ENCODE data around the gene CPPED1.
A peak's percentile ranks its signal among the peaks of the same experiment; 100 is the strongest.
"Not testable (repeated sequence)": the region's sequence is repeated elsewhere in the genome, so short reads cannot be mapped to it uniquely, and the experiment has no call there.

CPPED1 gene

GRCh38 chr16:12819126-12820117 lies 15.7 kb upstream of the CPPED1 start:
- H3K9ac ChIP-seq (ENCODE audit: low read depth, low read length) = no peak overlapping the region
- H3K27me3 ChIP-seq (ENCODE audit: control insufficient read depth, insufficient read depth, low read length) = no peaks in the 10 kb centered on the region
- H3K4me1 ChIP-seq (ENCODE audit: control insufficient read depth, insufficient read depth, low read length) = peaks cover 10% of the 10 kb centered on the region
- H3K36me3 ChIP-seq (ENCODE audit: insufficient read depth, low read length) = no peaks in the 10 kb centered on the region
- no peak overlapping the region for H3K4me2 ChIP-seq (ENCODE audit: low read length)
- H3K4me3 ChIP-seq (ENCODE audit: low read length) = no peak overlapping the region
- no peaks in the 10 kb centered on the region for H3K9me3 ChIP-seq (replicated peaks; ENCODE audit: low read length)

GRCh38 chr16:12818326-12818725 lies 14.6 kb upstream of the CPPED1 start:
- no peak overlapping the region for H3K4me3 ChIP-seq (ENCODE audit: low read length)

GRCh38 chr16:12816791-12817214 lies 13.1 kb upstream of the CPPED1 start:
- not testable (repeated sequence) for H3K36me3 ChIP-seq (ENCODE audit: insufficient read depth, low read length); H3K27me3 ChIP-seq (ENCODE audit: control insufficient read depth, insufficient read depth, low read length); H3K4me3 ChIP-seq (ENCODE audit: low read length); H3K4me2 ChIP-seq (ENCODE audit: low read length); H3K9ac ChIP-seq (ENCODE audit: low read depth, low read length); H3K9me3 ChIP-seq (replicated peaks; ENCODE audit: low read length); H3K4me1 ChIP-seq (ENCODE audit: control insufficient read depth, insufficient read depth, low read length)

More at GRCh38 chr16:12818326-12818725, 14.6 kb upstream of the CPPED1 start:
- no peak overlapping the region for H3K4me2 ChIP-seq (ENCODE audit: low read length)
- no peak overlapping the region for H3K9ac ChIP-seq (ENCODE audit: low read depth, low read length)
- H3K36me3 ChIP-seq (ENCODE audit: insufficient read depth, low read length) = no peaks in the 10 kb centered on the region
- H3K4me1 ChIP-seq (ENCODE audit: control insufficient read depth, insufficient read depth, low read length) = peaks cover 10% of the 10 kb centered on the region
- no peaks in the 10 kb centered on the region for H3K27me3 ChIP-seq (ENCODE audit: control insufficient read depth, insufficient read depth, low read length)
- H3K9me3 ChIP-seq (replicated peaks; ENCODE audit: low read length) = no peaks in the 10 kb centered on the region

- Histone ChIP-seq H3K9ac (ENCODE audit: low read depth, low read length) (no peak overlapping the region), H3K27me3 (ENCODE audit: control insufficient read depth, insufficient read depth, low read length) (no peaks in the 10 kb centered on the region), H3K36me3 (ENCODE audit: insufficient read depth, low read length) (no peaks in the 10 kb centered on the region), H3K4me3 (ENCODE audit: low read length) (no peak overlapping the region), H3K4me2 (ENCODE audit: low read length) (no peak overlapping the region), H3K4me1 (ENCODE audit: control insufficient read depth, insufficient read depth, low read length) (peaks cover 10% of the 10 kb centered on the region), H3K9me3 (replicated peaks; ENCODE audit: low read length) (no peaks in the 10 kb centered on the region)
These were observed 11.7 kb upstream of the CPPED1 start for GRCh38 chr16:12815361-12815760.

GRCh38 chr16:12813734-12814133 lies 10.0 kb upstream of the CPPED1 start:
- not testable (repeated sequence) for H3K4me1 ChIP-seq (ENCODE audit: control insufficient read depth, insufficient read depth, low read length); H3K9ac ChIP-seq (ENCODE audit: low read depth, low read length); H3K9me3 ChIP-seq (replicated peaks; ENCODE audit: low read length); H3K4me3 ChIP-seq (ENCODE audit: low read length); H3K27me3 ChIP-seq (ENCODE audit: control insufficient read depth, insufficient read depth, low read length); H3K36me3 ChIP-seq (ENCODE audit: insufficient read depth, low read length); H3K4me2 ChIP-seq (ENCODE audit: low read length)

- H3K4me2 ChIP-seq (ENCODE audit: low read length); H3K27me3 ChIP-seq (ENCODE audit: control insufficient read depth, insufficient read depth, low read length); H3K36me3 ChIP-seq (ENCODE audit: insufficient read depth, low read length); H3K9ac ChIP-seq (ENCODE audit: low read depth, low read length); H3K4me3 ChIP-seq (ENCODE audit: low read length); H3K4me1 ChIP-seq (ENCODE audit: control insufficient read depth, insufficient read depth, low read length); H3K9me3 ChIP-seq (replicated peaks; ENCODE audit: low read length): not testable (repeated sequence)
These were observed 9.6 kb upstream of the CPPED1 start for GRCh38 chr16:12813321-12813720.

- Histone ChIP-seq H3K4me1 (ENCODE audit: control insufficient read depth, insufficient read depth, low read length) (peaks cover 6% of the 10 kb centered on the region), H3K36me3 (ENCODE audit: insufficient read depth, low read length) (no peaks in the 10 kb centered on the region), H3K27me3 (ENCODE audit: control insufficient read depth, insufficient read depth, low read length) (no peaks in the 10 kb centered on the region), H3K4me2 (ENCODE audit: low read length) (no peak overlapping the region), H3K4me3 (ENCODE audit: low read length) (no peak overlapping the region), H3K9ac (ENCODE audit: low read depth, low read length) (no peak overlapping the region), H3K9me3 (replicated peaks; ENCODE audit: low read length) (no peaks in the 10 kb centered on the region)
These were observed 8.0 kb upstream of the CPPED1 start for GRCh38 chr16:12811441-12812383.

- no peaks in the 10 kb centered on the region for H3K27me3 ChIP-seq (ENCODE audit: control insufficient read depth, insufficient read depth, low read length)
- H3K9ac ChIP-seq (ENCODE audit: low read depth, low read length) = no peak overlapping the region
- H3K4me2 ChIP-seq (ENCODE audit: low read length) = no peak overlapping the region
- no peaks in the 10 kb centered on the region for H3K36me3 ChIP-seq (ENCODE audit: insufficient read depth, low read length)
- no peaks in the 10 kb centered on the region for H3K9me3 ChIP-seq (replicated peaks; ENCODE audit: low read length)
- H3K4me1 ChIP-seq (ENCODE audit: control insufficient read depth, insufficient read depth, low read length) = peaks cover 41% of the 10 kb centered on the region
- H3K4me3 ChIP-seq (ENCODE audit: low read length) = no peak overlapping the region
These were observed 1.4 kb upstream of the CPPED1 start for GRCh38 chr16:12805066-12805465.

GRCh38 chr16:12804395-12804794 lies 708 bp upstream of the CPPED1 start:
- peak overlapping the region; percentile 83 for H3K4me2 ChIP-seq (ENCODE audit: low read length)
- H3K4me3 ChIP-seq (ENCODE audit: low read length) = peak overlapping the region; percentile 91
- H3K4me1 ChIP-seq (ENCODE audit: control insufficient read depth, insufficient read depth, low read length) = peaks cover 48% of the 10 kb centered on the region
- H3K9me3 ChIP-seq (replicated peaks; ENCODE audit: low read length) = no peaks in the 10 kb centered on the region
- H3K9ac ChIP-seq (ENCODE audit: low read depth, low read length) = peak overlapping the region; percentile 89
- no peaks in the 10 kb centered on the region for H3K27me3 ChIP-seq (ENCODE audit: control insufficient read depth, insufficient read depth, low read length)
- H3K36me3 ChIP-seq (ENCODE audit: insufficient read depth, low read length) = no peaks in the 10 kb centered on the region

- Histone ChIP-seq H3K27me3 (ENCODE audit: control insufficient read depth, insufficient read depth, low read length) (no peaks in the 10 kb centered on the region), H3K9ac (ENCODE audit: low read depth, low read length) (peak overlapping the region; percentile 89), H3K4me2 (ENCODE audit: low read length) (peak overlapping the region; percentile 83), H3K9me3 (replicated peaks; ENCODE audit: low read length) (no peaks in the 10 kb centered on the region), H3K4me3 (ENCODE audit: low read length) (peak overlapping the region; percentile 91), H3K4me1 (ENCODE audit: control insufficient read depth, insufficient read depth, low read length) (peaks cover 59% of the 10 kb centered on the region), H3K36me3 (ENCODE audit: insufficient read depth, low read length) (peaks cover under 1% of the 10 kb centered on the region)
These were observed 1.0 kb downstream of the CPPED1 start for GRCh38 chr16:12802661-12803060.

GRCh38 chr16:12802048-12802447 lies 1.6 kb downstream of the CPPED1 start:
- no peaks in the 10 kb centered on the region for H3K9me3 ChIP-seq (replicated peaks; ENCODE audit: low read length)
- peaks cover 60% of the 10 kb centered on the region for H3K4me1 ChIP-seq (ENCODE audit: control insufficient read depth, insufficient read depth, low read length)
- H3K4me3 ChIP-seq (ENCODE audit: low read length) = peak overlapping the region; percentile 91
- H3K9ac ChIP-seq (ENCODE audit: low read depth, low read length) = peak overlapping the region; percentile 89
- peak overlapping the region; percentile 83 for H3K4me2 ChIP-seq (ENCODE audit: low read length)
- H3K27me3 ChIP-seq (ENCODE audit: control insufficient read depth, insufficient read depth, low read length) = no peaks in the 10 kb centered on the region
- peaks cover 5% of the 10 kb centered on the region for H3K36me3 ChIP-seq (ENCODE audit: insufficient read depth, low read length)

Measured in skeletal muscle satellite cell (primary cell).